ENCODE data around the gene AGBL1.
"Not testable (repeated sequence)": the region's sequence is repeated elsewhere in the genome, so short reads cannot be mapped to it uniquely, and the experiment has no call there.

Gene AGBL1

DNA sequence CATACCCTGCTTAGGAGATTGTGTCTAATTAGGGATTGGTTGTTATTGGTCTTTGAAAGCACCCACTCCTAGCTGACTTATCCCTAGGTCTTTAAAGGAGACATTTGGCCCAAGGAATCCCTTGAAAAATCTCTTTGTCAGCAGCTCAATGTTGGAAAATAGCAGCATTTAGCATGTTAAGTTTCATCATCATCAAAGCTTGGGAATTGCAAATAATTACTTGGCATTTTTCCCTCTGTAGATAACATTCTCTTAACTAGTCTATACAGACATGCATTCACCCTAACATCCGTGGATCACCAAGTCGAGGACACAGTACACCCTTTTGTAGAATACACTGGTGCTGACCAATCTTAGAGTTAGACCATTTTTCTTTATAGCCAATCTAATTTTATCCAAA lies 332.2 kb downstream of the AGBL1 start:
- no peak for DNase-seq

DNA sequence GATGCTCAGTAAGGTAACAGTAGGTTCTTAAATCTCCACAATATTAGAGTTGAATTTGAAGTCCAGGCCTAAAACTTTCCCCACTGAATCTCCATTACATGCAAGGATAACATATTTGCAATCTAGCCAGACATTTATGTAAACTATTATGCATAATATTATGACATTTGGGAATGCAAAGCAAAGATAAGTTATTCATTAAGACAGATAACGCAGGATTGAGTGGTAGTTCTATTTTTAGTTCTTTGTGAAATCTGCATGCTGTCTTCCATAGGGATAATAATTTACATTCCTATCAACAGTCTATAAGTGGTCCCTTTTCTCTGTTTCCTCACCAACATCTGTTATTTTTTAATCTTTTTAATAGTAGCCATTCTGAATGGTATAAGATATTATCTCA lies 333.5 kb downstream of the AGBL1 start:
- no peak for DNase-seq

- DNase-seq: no peak
These were observed 346.1 kb downstream of the AGBL1 start for GRCh38 chr15:86425746-86426145.

DNA sequence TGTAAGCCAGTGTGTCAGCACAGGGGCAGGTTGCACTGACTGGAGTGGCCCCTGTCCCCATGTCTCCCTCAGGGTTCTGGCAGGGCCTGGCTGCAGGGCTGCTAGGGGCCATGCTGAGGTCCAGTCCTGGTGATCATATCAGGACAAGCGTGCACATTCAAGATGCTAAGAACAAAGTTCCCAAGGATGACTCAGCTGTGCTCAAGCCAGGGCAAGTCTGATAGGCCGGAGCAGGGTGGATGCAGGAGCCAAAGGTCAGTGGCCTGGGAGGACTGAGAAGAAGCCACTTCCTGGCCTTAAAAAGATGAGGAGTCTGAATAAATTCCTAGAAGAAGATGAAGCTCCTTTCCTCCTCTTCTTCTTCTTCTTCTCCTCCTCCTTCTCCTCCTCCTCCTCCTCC lies 353.2 kb downstream of the AGBL1 start:
- no peak for DNase-seq

- DNase-seq: no peak
These were observed 354.3 kb downstream of the AGBL1 start for GRCh38 chr15:86433983-86434382.

- DNase-seq: no peak
These were observed 359.9 kb downstream of the AGBL1 start for GRCh38 chr15:86439614-86440013.

DNA sequence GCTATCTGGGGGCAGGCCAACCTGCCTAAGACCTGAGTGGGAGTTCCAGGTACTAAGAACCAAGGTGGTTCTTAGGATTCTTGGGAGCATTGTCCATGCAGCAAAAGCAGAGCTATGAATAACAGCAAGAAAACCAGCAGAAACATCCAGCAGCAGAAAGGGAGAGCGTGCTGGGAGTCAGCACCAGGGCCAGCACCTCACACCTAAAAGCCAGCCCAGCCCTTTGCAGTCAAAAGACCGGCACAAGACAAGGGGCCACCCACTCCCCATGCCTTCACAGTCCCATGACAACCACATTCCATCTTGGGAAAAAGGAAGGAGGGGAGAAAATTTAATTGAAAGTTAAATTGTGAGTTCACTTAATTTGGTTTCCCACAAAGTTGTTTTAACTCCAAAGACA lies 364.9 kb downstream of the AGBL1 start:
- DNase-seq: no peak

GRCh38 chr15:86445579-86446252 lies 366.0 kb downstream of the AGBL1 start:
- DNase-seq: no peak

- DNase-seq: no peak
These were observed 366.6 kb downstream of the AGBL1 start for GRCh38 chr15:86446253-86446640.

DNA sequence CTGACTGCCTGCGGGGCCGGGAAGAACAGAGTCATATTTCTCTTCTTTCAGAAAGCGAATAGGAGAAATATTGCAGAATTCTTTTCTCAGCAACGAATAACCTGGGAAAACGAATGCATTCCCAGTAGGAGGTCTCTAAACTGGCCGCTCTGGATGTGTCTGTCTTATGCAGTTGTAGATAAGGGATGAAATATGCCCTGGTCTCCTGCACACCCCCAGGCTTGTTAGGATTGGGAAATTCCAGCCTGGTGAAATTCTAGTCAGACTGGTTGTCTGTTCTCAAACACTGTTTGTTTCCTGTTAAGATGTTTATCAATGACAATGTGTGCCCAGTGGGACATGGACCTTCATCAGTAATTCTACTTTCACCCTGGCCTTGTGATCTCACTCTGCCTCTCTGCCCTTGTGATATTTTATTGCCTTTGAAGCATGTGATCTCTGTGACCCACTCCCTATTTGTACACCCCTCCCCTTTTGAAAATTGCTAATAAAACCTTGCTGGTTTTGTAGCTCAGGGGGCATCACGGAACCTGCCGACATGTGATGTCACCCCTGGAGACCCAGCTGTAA lies 385.9 kb downstream of the AGBL1 start:
- not testable (repeated sequence) for DNase-seq

DNA sequence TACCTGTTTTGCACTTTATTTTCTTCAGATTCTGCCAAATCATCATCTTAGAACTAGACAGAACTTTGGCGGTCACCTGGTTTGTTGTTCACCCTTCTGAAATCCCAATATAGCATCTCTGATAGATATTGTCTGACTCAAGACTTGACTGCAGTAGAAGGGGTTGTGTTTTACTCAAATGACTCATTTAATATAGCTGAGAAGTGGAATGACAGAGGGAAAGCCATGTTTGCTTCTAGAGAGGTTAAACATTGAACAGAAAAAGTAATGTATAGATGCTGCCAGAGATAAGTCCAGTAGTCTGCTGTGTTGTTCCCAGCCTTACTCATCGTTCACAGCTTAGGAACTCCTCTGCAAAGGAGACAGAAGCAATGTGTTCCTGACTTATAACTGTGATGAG lies 402.0 kb downstream of the AGBL1 start:
- no peak for DNase-seq

DNA sequence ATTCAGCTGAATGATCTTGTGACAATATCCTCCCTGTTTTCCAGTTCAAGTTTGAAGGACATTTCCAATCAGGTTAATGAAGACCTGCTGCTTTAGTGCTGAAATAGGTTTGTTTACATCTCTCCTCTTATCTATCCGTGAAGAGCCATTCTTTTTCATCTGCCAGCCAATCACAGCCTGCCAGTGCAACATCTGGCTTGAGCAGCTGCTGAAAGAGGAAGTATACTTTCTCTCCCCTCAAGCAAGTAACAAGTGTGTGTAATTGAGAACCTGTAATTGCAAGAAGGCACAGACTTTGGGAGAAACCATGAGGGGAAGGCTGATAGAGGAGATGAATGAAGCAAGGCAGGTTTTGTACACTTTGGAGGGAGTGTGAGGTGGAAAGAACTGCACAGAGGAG lies 404.3 kb downstream of the AGBL1 start:
- no peak for DNase-seq

DNA sequence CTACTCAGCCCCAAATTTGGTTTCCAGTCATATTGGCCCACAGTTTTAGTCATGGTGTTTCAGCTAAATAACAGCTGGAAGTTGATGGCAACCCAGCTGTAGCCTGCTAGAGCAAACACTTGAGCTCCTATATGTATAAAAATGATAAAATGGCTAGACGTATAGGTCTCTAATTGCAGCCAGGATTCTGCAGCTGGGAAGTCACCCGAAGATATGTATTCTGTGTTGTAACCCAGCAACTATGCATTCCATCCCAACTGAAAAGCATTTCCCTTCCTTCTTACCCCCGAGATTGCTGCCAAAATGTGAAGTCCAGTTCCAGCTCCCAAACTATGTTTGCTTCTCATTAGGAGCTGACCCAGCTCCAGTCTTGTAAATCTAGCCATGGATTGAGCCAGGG lies 408.4 kb downstream of the AGBL1 start:
- DNase-seq: no peak

GRCh38 chr15:86489981-86490380 lies 410.3 kb downstream of the AGBL1 start:
- DNase-seq: no peak

GRCh38 chr15:86491118-86491517 lies 411.4 kb downstream of the AGBL1 start:
- DNase-seq: no peak

DNA sequence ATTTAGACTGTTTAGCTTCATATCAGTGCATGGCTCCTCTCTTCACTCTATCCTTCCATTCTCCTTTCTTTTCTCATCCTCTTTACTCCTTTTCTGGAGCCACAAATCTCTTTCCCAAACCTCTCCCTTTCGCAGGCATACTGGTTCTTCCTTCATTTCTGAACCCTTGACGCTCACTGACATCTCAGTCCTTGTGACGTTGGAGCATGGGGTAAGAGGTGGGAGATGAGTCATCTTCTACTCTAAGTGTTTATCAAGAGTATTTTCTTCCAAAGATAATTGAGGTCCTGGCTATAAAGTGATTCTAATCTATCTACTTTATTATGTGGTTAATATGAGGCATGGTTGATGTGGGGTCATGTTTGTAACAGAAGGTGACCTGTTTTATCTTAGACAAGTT lies 414.2 kb downstream of the AGBL1 start:
- DNase-seq: no peak

DNA sequence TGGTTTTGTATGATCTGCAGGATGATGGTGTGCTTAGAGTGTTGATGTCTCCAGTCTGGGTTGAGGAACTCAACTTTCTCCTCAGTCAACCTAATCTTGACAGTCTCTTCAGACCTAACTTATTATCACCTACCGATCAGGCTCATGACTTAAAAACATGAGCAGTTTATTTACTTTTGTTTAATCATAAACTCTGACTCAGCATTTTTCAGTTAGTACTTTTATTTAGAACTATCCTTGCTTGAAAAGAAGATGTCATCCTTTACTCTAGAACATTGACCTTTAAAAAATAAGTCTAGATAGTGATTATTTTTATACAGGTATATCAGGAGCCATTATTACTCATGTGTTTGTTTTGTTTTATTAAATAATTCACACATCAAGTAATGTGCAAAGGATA lies 414.8 kb downstream of the AGBL1 start:
- DNase-seq: no peak

- no peak for DNase-seq
These were observed 422.6 kb downstream of the AGBL1 start for GRCh38 chr15:86502301-86502700.

DNA sequence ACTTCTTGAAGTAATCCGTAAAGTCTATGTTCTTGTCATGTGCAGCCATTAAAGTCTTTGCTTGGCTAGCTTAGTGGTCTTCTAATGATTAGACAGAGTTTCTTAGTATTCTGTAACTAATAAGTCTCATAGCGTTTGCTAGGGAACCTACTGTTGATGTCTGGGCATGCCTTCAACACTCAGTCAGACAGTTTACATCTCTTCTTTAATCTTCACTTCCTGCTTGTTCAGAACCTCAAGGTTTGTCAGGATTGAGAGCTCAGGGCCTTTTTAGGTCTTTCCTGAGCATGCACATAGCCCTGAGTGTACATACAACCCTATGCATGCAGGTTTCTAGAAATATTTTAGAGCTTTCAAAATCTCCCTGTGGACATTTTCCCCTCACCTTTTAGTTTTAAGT lies 426.3 kb downstream of the AGBL1 start:
- no peak for DNase-seq

DNA sequence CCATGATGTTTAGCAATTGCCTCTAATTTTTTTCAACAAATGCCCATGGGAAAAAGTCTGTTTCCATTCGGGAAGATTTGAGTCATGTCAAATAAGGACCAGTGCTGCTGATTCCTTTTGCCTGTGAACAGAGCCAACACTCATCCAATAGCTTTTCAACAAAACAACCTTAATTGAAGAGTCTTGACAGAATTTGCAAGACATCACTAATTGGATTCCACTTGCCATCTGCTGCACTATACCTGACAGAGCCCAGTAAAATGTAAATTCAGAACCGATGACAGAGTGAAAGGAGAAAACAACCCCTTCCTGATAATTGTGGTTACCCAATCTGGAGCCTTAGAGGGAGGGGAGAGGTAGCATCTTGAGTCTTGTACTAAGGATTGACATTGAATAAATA lies 426.7 kb downstream of the AGBL1 start:
- DNase-seq: no peak

- no peak for DNase-seq
These were observed 436.0 kb downstream of the AGBL1 start for GRCh38 chr15:86515625-86516024.

- no peak for DNase-seq
These were observed 443.1 kb downstream of the AGBL1 start for GRCh38 chr15:86522721-86523120.

- DNase-seq: no peak
These were observed 447.4 kb downstream of the AGBL1 start for GRCh38 chr15:86526938-86527690.

DNA sequence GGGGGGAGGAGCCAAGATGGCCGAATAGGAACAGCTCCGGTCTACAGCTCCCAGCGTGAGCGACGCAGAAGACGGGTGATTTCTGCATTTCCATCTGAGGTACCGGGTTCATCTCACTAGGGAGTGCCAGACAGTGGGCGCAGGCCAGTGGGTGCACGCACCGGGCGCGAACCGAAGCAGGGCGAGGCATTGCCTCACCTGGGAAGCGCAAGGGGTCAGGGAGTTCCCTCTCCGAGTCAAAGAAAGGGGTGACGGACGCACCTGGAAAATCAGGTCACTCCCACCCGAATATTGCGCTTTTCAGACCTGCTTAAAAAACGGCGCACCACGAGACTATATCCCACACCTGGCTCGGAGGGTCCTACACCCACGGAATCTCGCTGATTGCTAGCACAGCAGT lies 448.4 kb downstream of the AGBL1 start:
- not testable (repeated sequence) for DNase-seq

Data from CD4-positive, alpha-beta T cell treated with Interleukin-17A for 4 hours (primary cell).